Body of pancreas (tissue), 4 donors: ENCODE results near the gene COTL1. TPM values are rescaled to one million over a fixed set of nuclear protein-coding genes. Genes with fewer than 3 reads are reported as not detected.
A peak's percentile ranks its signal among the peaks of the same experiment; 100 is the strongest.

ENCODE experiments used
- ATAC-seq: fragments of 150-250 bp; one replicate; pipeline ENCODE4 v1.9.1; 2016
- DNase-seq, 4 donors: peaks; one replicate each; pipeline ENCODE4 v3.0.0-alpha.2; 2019
- H3K27ac ChIP-seq, 4 donors: fragments of 200-600 bp; sonication (generic); 1 replicate in 3 of 4; 2 replicates in 1 of 4; pipeline versions ENCODE4 v1.5.1 to v1.6.1; 2016 to 2019; ENCODE audit warnings: mild to moderate bottlenecking in 1 of 4, mixed read lengths in 1 of 4, moderate library complexity in 1 of 4
- H3K27me3 ChIP-seq, 2 donors: fragments of 200-600 bp; sonication (generic); one replicate each; pipeline ENCODE4 v1.6.0; 2016; ENCODE audit warnings: mild to moderate bottlenecking in 1 of 2
- H3K36me3 ChIP-seq, 2 donors: fragments of 200-600 bp; sonication (generic); replicated peaks in 1 of 2; 2 replicates each; pipeline ENCODE4 v1.5.1; 2016; ENCODE audit warnings: low read depth in 2 of 2; ENCODE audit not compliant: insufficient read depth in 1 of 2
- H3K4me1 ChIP-seq: fragments of 200-600 bp; sonication (generic); one replicate; pipeline ENCODE4 v1.6.0; 2016
- H3K4me3 ChIP-seq, 2 donors: fragments of 200-600 bp; sonication (generic); 1 replicate in 1 of 2; 2 replicates in 1 of 2; pipeline ENCODE4 v1.5.1; 2016 to 2019
- H3K9me3 ChIP-seq, 3 donors: fragments of 200-600 bp; sonication (generic); 1 replicate in 2 of 3; 2 replicates in 1 of 3; pipeline ENCODE4 v1.5.1; 2016
- POLR2A ChIP-seq, 3 donors: fragments of 450-650 bp; IDR thresholded peaks; one replicate each; pipeline ENCODE4 v1.6.1; 2016; ENCODE audit warnings: antibody characterized with exemption in 3 of 3, mild to moderate bottlenecking in 2 of 3
- WGBS, 2 donors: methylation state at CpG; one replicate each; pipeline ENCODE4 v1.1.5; 2017; 5-methylcytosine and 5-hydroxymethylcytosine counted together
- intact Hi-C: fragments of 100-400 bp; cut with DNase I; formaldehyde crosslinking; loops from one replicate; pipeline ENCODE4 v1.15.1; 2023
- total RNA-seq, 2 donors: library from RNA; depleted of rRNA; stranded (reverse); fragments of >200 nt; gene quantifications; one replicate each; pipeline ENCODE4 v1.1.0, GENCODE V29; 2016
- TF ChIP-seq, protein P1 (sequence below), 7 experiments: fragments of 450-650 bp in 4 of 7; fragments of 200-600 bp in 3 of 7; sonication (generic) in 3 of 7; IDR thresholded peaks; one replicate each; pipeline ENCODE4 v1.5.1; 2016 to 2019; ENCODE audit warnings: antibody characterized with exemption in 7 of 7

COTL1 gene
- total RNA-seq, 2 donors from 2014 or later, result 19.7 to 20.4 TPM

GRCh38 chr16:84612686-84613085 lies 5.2 kb downstream of the COTL1 start:
- DNase-seq (no peak), ATAC-seq (no peak)
- TF ChIP-seq, protein P1, sequence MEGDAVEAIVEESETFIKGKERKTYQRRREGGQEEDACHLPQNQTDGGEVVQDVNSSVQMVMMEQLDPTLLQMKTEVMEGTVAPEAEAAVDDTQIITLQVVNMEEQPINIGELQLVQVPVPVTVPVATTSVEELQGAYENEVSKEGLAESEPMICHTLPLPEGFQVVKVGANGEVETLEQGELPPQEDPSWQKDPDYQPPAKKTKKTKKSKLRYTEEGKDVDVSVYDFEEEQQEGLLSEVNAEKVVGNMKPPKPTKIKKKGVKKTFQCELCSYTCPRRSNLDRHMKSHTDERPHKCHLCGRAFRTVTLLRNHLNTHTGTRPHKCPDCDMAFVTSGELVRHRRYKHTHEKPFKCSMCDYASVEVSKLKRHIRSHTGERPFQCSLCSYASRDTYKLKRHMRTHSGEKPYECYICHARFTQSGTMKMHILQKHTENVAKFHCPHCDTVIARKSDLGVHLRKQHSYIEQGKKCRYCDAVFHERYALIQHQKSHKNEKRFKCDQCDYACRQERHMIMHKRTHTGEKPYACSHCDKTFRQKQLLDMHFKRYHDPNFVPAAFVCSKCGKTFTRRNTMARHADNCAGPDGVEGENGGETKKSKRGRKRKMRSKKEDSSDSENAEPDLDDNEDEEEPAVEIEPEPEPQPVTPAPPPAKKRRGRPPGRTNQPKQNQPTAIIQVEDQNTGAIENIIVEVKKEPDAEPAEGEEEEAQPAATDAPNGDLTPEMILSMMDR (IDR thresholded peaks at IDR 0.05), result no peak
- no peak for TF ChIP-seq POLR2A (IDR thresholded peaks at IDR 0.05)
- Histone ChIP-seq H3K4me1 (peaks cover 10% of the 10 kb centered on the region), H3K27ac (no peak overlapping the region), H3K9me3 (no peaks in the 10 kb centered on the region), H3K27me3 (no peaks in the 10 kb centered on the region), H3K4me3 (no peak overlapping the region), H3K36me3 (no peaks in the 10 kb centered on the region)
- WGBS, 2 donors, result 96 to 98% methylated on average over 7 of the region's 7 CpGs
- intact Hi-C loops, result no loop called here

DNA sequence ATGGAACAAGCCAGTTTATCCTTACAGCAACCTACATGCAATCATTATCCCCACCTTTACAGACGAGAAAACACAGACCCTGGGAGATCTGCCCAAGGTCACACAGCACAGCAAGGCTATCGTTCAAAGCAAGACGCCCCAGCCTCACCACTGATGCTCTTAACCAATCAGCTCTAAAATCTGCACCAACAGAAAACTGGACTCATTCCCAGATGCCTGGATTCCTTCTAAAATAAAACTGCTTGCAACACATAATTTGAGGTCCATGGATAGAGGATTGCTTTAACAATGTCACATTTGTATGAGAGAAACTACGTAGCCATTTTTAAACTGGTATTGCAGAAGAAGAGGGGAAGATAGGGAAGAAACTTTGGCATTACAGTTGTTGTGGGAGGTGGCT lies 6.8 kb downstream of the COTL1 start:
- H3K36me3 ChIP-seq, result no peaks in the 10 kb centered on the region
- intact Hi-C loops, result no loop called here
- no peaks in the 10 kb centered on the region for H3K27me3 ChIP-seq
- TF ChIP-seq, protein P1 (IDR thresholded peaks at IDR 0.05), result no peak
- no peak for TF ChIP-seq POLR2A (IDR thresholded peaks at IDR 0.05)
- peak; percentile 43 for ATAC-seq
- no peak overlapping the region for H3K4me3 ChIP-seq
- H3K27ac ChIP-seq, result no peak overlapping the region
- no peaks in the 10 kb centered on the region for H3K9me3 ChIP-seq
- H3K4me1 ChIP-seq, result no peaks in the 10 kb centered on the region
- WGBS, 2 donors, result 17 to 25% methylated on average over 4 of the region's 4 CpGs
- DNase-seq, result no peak

- intact Hi-C loops, result no loop called here
- DNase-seq (no peak), ATAC-seq (no peak)
- TF ChIP-seq, protein P1 (IDR thresholded peaks at IDR 0.05), result no peak
- Histone ChIP-seq H3K9me3 (no peaks in the 10 kb centered on the region), H3K27me3 (no peaks in the 10 kb centered on the region), H3K27ac (no peak overlapping the region), H3K4me3 (no peak overlapping the region), H3K36me3 (no peaks in the 10 kb centered on the region), H3K4me1 (no peaks in the 10 kb centered on the region)
- WGBS, 2 donors, result 80 to 91% methylated on average over 1 of the region's 1 CpG
Observed at GRCh38 chr16:84610376-84610775, 7.5 kb downstream of the COTL1 start.

- TF ChIP-seq, protein P1 (IDR thresholded peaks at IDR 0.05), result no peak
- TF ChIP-seq POLR2A (IDR thresholded peaks at IDR 0.05), result no peak
- 70 to 79% methylated on average over 6 of the region's 6 CpGs for WGBS, 2 donors
- Histone ChIP-seq H3K4me1 (no peaks in the 10 kb centered on the region), H3K4me3 (no peak overlapping the region), H3K27me3 (no peaks in the 10 kb centered on the region), H3K36me3 (no peaks in the 10 kb centered on the region), H3K9me3 (no peaks in the 10 kb centered on the region), H3K27ac (no peak overlapping the region)
- DNase-seq (no peak), ATAC-seq (no peak)
- intact Hi-C loops, result no loop called here
Observed at GRCh38 chr16:84609563-84610177, 8.2 kb downstream of the COTL1 start.

GRCh38 chr16:84608282-84608681 lies 9.6 kb downstream of the COTL1 start:
- ATAC-seq (no peak), DNase-seq (no peak)
- Histone ChIP-seq H3K27ac (peak overlapping the region in 1 of 4 donors; percentile 34), H3K4me1 (no peaks in the 10 kb centered on the region), H3K27me3 (no peaks in the 10 kb centered on the region), H3K4me3 (no peak overlapping the region), H3K9me3 (no peaks in the 10 kb centered on the region), H3K36me3 (no peaks in the 10 kb centered on the region)
- 79 to 85% methylated on average over 6 of the region's 6 CpGs for WGBS, 2 donors
- TF ChIP-seq, protein P1 (IDR thresholded peaks at IDR 0.05), result no peak
- TF ChIP-seq POLR2A (IDR thresholded peaks at IDR 0.05), result no peak
- intact Hi-C loops, result no loop called here
